Osteocyte (in vitro differentiated cells): Measurements from ENCODE around the gene AHCYL1. TPM values are rescaled to one million over a fixed set of nuclear protein-coding genes. Genes with fewer than 3 reads are reported as not detected.

ENCODE experiments used
- DNase-seq: peaks from one replicate; pipeline ENCODE4 v3.0.0; 2021; ENCODE audit warnings: mixed read lengths; ENCODE audit not compliant: unreplicated experiment; ENCODE audit errors: extremely low spot score
- H3K27ac Mint-ChIP-seq: one replicate; pipeline ENCODE4 v1.8.0; 2021; ENCODE audit warnings: mild to moderate bottlenecking, mixed read lengths; ENCODE audit not compliant: unreplicated experiment
- H3K27me3 Mint-ChIP-seq: one replicate; pipeline ENCODE4 v1.8.0; 2021; ENCODE audit warnings: mixed read lengths; ENCODE audit not compliant: unreplicated experiment
- H3K36me3 Mint-ChIP-seq: one replicate; pipeline ENCODE4 v1.8.0; 2021; ENCODE audit warnings: mixed read lengths; ENCODE audit not compliant: unreplicated experiment
- H3K4me1 Mint-ChIP-seq: one replicate; pipeline ENCODE4 v1.8.0; 2021; ENCODE audit warnings: mixed read lengths; ENCODE audit not compliant: unreplicated experiment
- H3K4me3 Mint-ChIP-seq: one replicate; pipeline ENCODE4 v1.8.0; 2021; ENCODE audit warnings: mild to moderate bottlenecking, moderate library complexity, mixed read lengths; ENCODE audit not compliant: unreplicated experiment
- H3K9me3 Mint-ChIP-seq: one replicate; pipeline ENCODE4 v1.8.0; 2021; ENCODE audit warnings: mixed read lengths; ENCODE audit not compliant: unreplicated experiment
- total RNA-seq: library from RNA; stranded (reverse); gene quantifications from 2 replicates; pipeline ENCODE4 v1.2.1, GENCODE V29; 2021
- TF ChIP-seq, protein P1 (sequence below): fragments of 200-600 bp; sonication (generic); IDR thresholded peaks from 2 replicates; pipeline ENCODE4 v1.5.0; 2021; ENCODE audit warnings: antibody characterized with exemption, mild to moderate bottlenecking, moderate library complexity

AHCYL1 gene
- total RNA-seq, 1 donor from 2014 or later, result 79.3 TPM

DNA sequence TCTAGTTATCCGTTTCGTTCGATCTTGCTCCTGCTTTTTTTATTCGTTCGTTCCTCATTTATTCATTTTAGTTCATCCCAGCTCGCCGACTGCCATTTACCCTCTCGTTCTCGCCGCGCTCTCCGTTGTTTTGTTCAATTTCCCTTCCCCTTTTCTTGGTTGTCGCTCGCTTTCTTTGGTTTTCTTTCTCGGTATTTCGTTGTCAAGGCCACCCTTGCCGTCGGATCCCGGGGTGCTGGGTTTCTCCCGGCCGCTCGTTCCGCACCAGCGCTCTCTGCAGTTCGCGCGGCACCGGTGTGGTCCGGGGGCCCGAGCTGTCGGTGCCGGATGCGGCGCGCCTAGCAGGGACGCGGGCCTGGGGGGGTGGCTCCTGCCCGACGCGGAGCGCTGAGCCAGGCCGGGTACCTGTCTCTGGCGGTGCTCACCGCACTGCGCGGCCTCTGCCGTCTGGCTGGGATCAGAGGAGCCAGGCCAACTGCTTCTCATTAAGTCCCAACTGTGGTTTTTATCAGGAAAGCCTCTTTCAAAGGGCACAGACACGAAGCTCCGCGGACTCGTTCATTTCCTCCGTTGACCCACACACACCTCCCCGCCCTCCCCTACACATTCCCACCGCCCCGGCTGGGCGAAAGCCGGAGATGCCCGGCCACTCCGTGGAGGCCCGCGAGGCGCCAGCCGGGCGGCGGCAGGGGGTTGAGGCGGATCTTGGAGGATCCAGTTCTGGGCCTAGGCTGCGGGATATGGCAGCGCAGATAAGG is 84.3 kb downstream of the AHCYL1 start:
- DNase-seq, result no peak
- TF ChIP-seq, protein P1, sequence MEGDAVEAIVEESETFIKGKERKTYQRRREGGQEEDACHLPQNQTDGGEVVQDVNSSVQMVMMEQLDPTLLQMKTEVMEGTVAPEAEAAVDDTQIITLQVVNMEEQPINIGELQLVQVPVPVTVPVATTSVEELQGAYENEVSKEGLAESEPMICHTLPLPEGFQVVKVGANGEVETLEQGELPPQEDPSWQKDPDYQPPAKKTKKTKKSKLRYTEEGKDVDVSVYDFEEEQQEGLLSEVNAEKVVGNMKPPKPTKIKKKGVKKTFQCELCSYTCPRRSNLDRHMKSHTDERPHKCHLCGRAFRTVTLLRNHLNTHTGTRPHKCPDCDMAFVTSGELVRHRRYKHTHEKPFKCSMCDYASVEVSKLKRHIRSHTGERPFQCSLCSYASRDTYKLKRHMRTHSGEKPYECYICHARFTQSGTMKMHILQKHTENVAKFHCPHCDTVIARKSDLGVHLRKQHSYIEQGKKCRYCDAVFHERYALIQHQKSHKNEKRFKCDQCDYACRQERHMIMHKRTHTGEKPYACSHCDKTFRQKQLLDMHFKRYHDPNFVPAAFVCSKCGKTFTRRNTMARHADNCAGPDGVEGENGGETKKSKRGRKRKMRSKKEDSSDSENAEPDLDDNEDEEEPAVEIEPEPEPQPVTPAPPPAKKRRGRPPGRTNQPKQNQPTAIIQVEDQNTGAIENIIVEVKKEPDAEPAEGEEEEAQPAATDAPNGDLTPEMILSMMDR, result no peak
- no peaks in the 10 kb centered on the region for H3K9me3 Mint-ChIP-seq
- H3K27me3 Mint-ChIP-seq, result peaks cover 63% of the 10 kb centered on the region
- H3K36me3 Mint-ChIP-seq, result no peaks in the 10 kb centered on the region
- no peak overlapping the region for H3K27ac Mint-ChIP-seq
- peaks cover 7% of the 10 kb centered on the region for H3K4me1 Mint-ChIP-seq
- H3K4me3 Mint-ChIP-seq, result no peak overlapping the region

DNA sequence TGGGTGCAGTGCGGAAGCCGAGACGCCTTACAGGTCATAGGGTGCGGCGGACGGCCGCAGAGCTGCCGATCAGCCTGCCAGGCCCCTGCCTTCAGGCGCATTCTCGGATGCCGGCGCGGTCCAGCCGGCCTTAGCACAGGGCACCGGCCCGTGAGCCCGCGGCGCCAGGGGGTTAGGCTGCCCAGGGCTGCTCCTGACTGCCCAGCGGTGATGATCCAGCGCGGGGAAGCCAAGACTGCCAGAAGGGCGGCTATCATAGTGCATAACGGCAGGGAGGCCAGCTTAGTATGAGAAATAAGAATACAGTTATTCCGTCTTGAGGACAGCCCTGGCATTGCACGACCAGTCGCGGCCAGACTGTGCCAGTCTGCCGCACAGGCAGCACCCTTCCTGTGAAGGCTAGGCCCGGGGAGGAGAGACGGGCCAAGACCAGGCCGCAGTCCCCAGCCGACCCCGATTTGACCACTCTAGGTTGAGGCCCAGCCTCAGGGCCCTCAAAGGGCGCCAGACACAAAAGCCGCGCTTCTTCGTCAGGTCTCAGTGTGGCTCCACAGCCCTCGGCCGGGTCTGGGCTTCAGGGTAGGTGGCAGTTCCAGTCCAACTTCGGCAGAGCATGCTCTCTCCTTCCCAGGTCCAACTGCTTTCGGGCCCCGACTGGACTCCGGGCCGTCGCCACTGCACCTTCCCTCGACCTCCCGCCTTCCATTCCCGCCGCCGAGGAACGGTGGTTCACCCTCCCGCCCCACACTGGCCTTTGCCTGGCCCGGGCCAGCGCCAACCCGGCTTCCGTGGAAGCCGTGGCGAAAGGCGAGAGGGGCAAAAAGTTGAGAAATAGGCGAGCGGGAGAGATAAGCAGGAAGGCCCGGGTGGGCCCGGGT is 85.1 kb downstream of the AHCYL1 start:
- DNase-seq, result no peak
- H3K27me3 Mint-ChIP-seq, result peaks cover 70% of the 10 kb centered on the region
- no peaks in the 10 kb centered on the region for H3K9me3 Mint-ChIP-seq
- H3K27ac Mint-ChIP-seq, result no peak overlapping the region
- H3K36me3 Mint-ChIP-seq, result no peaks in the 10 kb centered on the region
- H3K4me1 Mint-ChIP-seq, result peaks cover 7% of the 10 kb centered on the region
- TF ChIP-seq, protein P1, result no peak
- H3K4me3 Mint-ChIP-seq, result no peak overlapping the region

DNA sequence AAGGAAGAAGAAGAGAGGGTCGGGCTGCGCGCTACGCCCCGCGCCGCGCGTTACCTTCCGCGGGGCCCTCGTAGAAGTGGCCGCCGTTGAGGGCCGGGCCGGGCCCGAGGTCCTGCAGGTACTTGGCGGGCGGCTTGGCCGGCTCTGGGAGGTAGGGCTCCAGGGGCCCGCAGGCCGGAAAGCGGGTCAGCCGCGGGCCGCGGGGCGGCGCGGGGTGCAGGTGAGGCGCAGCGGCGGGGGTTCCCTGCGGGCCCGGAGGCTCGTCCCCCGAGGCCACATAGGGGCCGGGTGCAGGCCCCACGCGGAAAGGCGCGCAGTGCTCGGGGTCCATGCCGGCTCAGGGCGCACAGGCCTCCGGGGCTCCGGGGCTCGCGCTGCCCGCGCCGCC is 85.7 kb downstream of the AHCYL1 start:
- Mint-ChIP-seq H3K4me1 (peaks cover 7% of the 10 kb centered on the region), H3K27me3 (peaks cover 75% of the 10 kb centered on the region), H3K4me3 (no peak overlapping the region), H3K9me3 (no peaks in the 10 kb centered on the region), H3K27ac (no peak overlapping the region), H3K36me3 (no peaks in the 10 kb centered on the region)
- no peak for DNase-seq
- TF ChIP-seq, protein P1, result no peak

DNA sequence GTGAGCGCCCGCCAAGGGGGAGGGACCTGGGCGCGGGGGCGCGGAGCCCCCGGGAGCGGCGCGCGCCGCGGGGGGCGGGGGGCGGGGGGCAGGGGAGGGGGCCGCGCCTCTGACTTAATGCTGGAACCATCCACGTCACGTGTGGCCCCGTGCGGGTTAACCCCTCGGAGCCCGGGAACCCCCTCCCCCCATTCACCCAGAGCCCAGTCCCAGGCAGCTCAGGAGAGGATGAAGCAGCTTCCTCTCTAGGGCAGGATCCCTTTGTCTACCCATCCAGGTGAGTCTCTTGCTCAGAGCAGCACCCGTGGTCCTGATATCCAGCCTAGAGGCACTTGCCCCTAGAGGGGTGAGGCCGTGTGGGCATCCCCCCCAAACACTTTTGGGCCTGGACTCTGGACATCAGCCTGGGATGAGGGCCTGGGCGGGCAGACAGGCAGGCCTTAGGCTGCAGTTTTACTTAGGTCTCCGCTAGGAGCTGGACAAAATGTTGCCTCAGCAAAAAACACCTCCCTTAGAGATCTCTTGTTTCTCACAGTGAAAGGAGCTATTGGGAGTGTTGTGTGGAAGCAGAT is 86.2 kb downstream of the AHCYL1 start, which contains the start of gene ALX3:
TSS of gene ALX3 (minus strand) at position 2 of the 572 bp plus-strand sequence. CDS start 60 bp downstream, outside the sequence.
- H3K36me3 Mint-ChIP-seq, result no peaks in the 10 kb centered on the region

More for the DNA sequence above, 86.2 kb downstream of the AHCYL1 start, which contains the start of gene ALX3:
- no peak for DNase-seq
- H3K4me3 Mint-ChIP-seq, result no peak within 1 kb of the TSS
- TF ChIP-seq, protein P1, result no peak
- H3K4me1 Mint-ChIP-seq, result peaks cover 6% of the 10 kb centered on the region
- H3K27ac Mint-ChIP-seq, result no peak within 1 kb of the TSS
- H3K27me3 Mint-ChIP-seq, result peaks cover 78% of the 10 kb centered on the region
- H3K9me3 Mint-ChIP-seq, result no peaks in the 10 kb centered on the region

Other genes with a start within 250 kb of the AHCYL1 start
- 33.9 and 41.4 TPM in 2 replicates for gene GSTM3, start 243.7 kb upstream of the AHCYL1 start, total RNA-seq
- not detected in 2 replicates for gene EPS8L3, start 220.8 kb upstream of the AHCYL1 start, total RNA-seq
- gene CSF1, start 73.9 kb upstream of the AHCYL1 start, total RNA-seq, result 27.9 and 36.2 TPM in 2 replicates
- gene STRIP1, start 49.9 kb downstream of the AHCYL1 start, total RNA-seq, result 55.7 and 55.8 TPM in 2 replicates
- gene ALX3, start 85.9 kb downstream of the AHCYL1 start, total RNA-seq, result not detected in 2 replicates
- not detected in 2 replicates for gene UBL4B, start 127.7 kb downstream of the AHCYL1 start, total RNA-seq
- gene SLC6A17, start 165.7 kb downstream of the AHCYL1 start, total RNA-seq, result 1.5 and 1.6 TPM in 2 replicates
- gene KCNC4, start 225.5 kb downstream of the AHCYL1 start, total RNA-seq, result 1.1 and 2.0 TPM in 2 replicates